ENCODE results near the gene RPS6KA6.

DNA sequence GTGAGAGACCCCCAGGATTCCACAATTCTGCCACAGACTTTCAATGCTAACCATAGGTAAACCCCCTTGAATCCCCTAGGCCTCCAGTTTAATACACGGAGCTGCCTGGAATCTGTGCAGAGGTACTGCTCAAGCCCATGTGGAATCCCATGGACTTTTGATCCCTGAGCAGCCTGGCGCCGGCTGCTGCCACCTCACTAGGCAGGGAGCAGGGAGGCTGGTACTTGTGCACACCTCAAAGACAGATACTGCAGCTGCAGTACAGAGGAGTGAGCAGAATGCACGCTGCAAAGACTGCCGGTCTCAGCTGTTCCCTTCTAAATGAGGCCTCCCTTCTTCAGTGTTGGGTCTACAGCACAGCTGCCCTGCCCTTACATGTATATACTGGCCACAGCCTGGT, 79.4 kb downstream of the RPS6KA6 start:
- no peak for TF ChIP-seq FOXM1 (IDR thresholded peaks at IDR 0.05; ENCODE audit: borderline replicate concordance)
- TF ChIP-seq ARNT (IDR thresholded peaks at IDR 0.05): no peak

All from HEK293T (cell line).